Ishikawa (cell line): Measurements from ENCODE around the gene GABRB1.

Experiments used
- EP300 ChIP-seq: IDR thresholded peaks from 2 replicates; pipeline ENCODE4 v1.6.1; 2012; ENCODE audit warnings: borderline replicate concordance
- MAX ChIP-seq: IDR thresholded peaks from 2 replicates; pipeline ENCODE4 v1.6.1; 2012
- RAD21 ChIP-seq: IDR thresholded peaks from 2 replicates; pipeline ENCODE4 v1.6.1; 2012; ENCODE audit warnings: low read depth
- REST ChIP-seq: IDR thresholded peaks from 2 replicates; pipeline ENCODE4 v1.6.1; 2012; ENCODE audit warnings: low read depth, mild to moderate bottlenecking
- TCF12 ChIP-seq: IDR thresholded peaks from 2 replicates; pipeline ENCODE4 v1.6.1; 2012; ENCODE audit warnings: low read depth

GRCh38 chr4:47463235-47463956, 432.0 kb downstream of the GABRB1 start, which contains the start of gene COMMD8:
- peak; percentile 86 for TF ChIP-seq MAX
- 0 out of 2 replicates have a peak, but pooled peaks have one; percentile 31 for TF ChIP-seq TCF12
- TF ChIP-seq RAD21 = no peak
- TF ChIP-seq REST = no peak
- no peak for TF ChIP-seq EP300
